ENCODE results near the gene HSPA1B.

GRCh38 chr6:31836047-31836473 is 8.5 kb downstream of the HSPA1B start:
- TF ChIP-seq EP300 (IDR thresholded peaks at IDR 0.05; ENCODE audit: borderline replicate concordance in 1 of 2, low read depth in 1 of 2, low read length in 1 of 2) (no peak), CTCF (IDR thresholded peaks at IDR 0.05) (no peak), POLR2AphosphoS5 (IDR thresholded peaks at IDR 0.05; ENCODE audit: low read depth, low read length) (peak; percentile 21; the same call in 1 of the 2 replicates), REST (IDR thresholded peaks at IDR 0.05; ENCODE audit: low read depth, low read length) (no peak), USF2 (IDR thresholded peaks at IDR 0.05; ENCODE audit: borderline replicate concordance, low read depth, low read length) (no peak), GABPA (IDR thresholded peaks at IDR 0.05; ENCODE audit: low read depth) (no peak), RAD21 (IDR thresholded peaks at IDR 0.05; ENCODE audit: low read length) (no peak), ELF1 (IDR thresholded peaks at IDR 0.05) (no peak), TAF1 (IDR thresholded peaks at IDR 0.05; ENCODE audit: borderline replicate concordance, low read depth, low read length) (no peak), NFIC (IDR thresholded peaks at IDR 0.05; ENCODE audit: borderline replicate concordance) (no peak), GATA2 (CRISPR knock-in tag; IDR thresholded peaks at IDR 0.05) (no peak), FOSL2 (IDR thresholded peaks at IDR 0.05; ENCODE audit: borderline replicate concordance, low read depth) (no peak), SMC3 (IDR thresholded peaks at IDR 0.05; ENCODE audit: low read depth, low read length) (no peak), JUND (IDR thresholded peaks at IDR 0.05) (no peak)
